Prostate gland (tissue), 2 donors: ENCODE results near the gene WNK4. TPM values are rescaled to one million over a fixed set of nuclear protein-coding genes. Genes with fewer than 3 reads are reported as not detected.

Experiments
- DNase-seq: peaks from one replicate; pipeline ENCODE4 v3.0.0-alpha.2; 2019; ENCODE audit warnings: low spot score
- H3K27ac ChIP-seq, 2 donors: fragments of 200-600 bp; sonication (generic); 2 replicates each; pipeline ENCODE4 v1.5.1; 2017 to 2019
- H3K27me3 ChIP-seq: fragments of 200-600 bp; sonication (generic); replicated peaks from 2 replicates; pipeline ENCODE4 v1.5.1; 2019; ENCODE audit not compliant: insufficient read depth
- H3K36me3 ChIP-seq, 2 donors: fragments of 200-600 bp; sonication (generic); 1 replicate in 1 of 2; 2 replicates in 1 of 2; pipeline versions ENCODE4 v1.5.1 to v1.8.1; 2017 to 2019
- H3K4me1 ChIP-seq: fragments of 200-600 bp; sonication (generic); replicated peaks from 2 replicates; pipeline ENCODE4 v1.5.1; 2019
- H3K4me3 ChIP-seq, 2 donors: fragments of 200-600 bp; sonication (generic); 2 replicates each; pipeline ENCODE4 v1.5.1; 2017 to 2019
- H3K9me3 ChIP-seq: fragments of 200-600 bp; sonication (generic); 2 replicates; pipeline ENCODE4 v1.5.1; 2017
- POLR2A ChIP-seq: fragments of 450-650 bp; IDR thresholded peaks from one replicate; pipeline ENCODE4 v1.6.1; 2016; ENCODE audit warnings: antibody characterized with exemption, mild to moderate bottlenecking
- POLR2AphosphoS5 ChIP-seq: sonication (generic); formaldehyde crosslinking; IDR thresholded peaks from one replicate; pipeline ENCODE4 v1.6.1; 2017; ENCODE audit warnings: antibody characterized with exemption
- WGBS: methylation state at CpG from one replicate; pipeline ENCODE4 v1.1.5; 2018; 5-methylcytosine and 5-hydroxymethylcytosine counted together
- intact Hi-C: fragments of 100-400 bp; cut with DNase I; formaldehyde crosslinking; loops from one replicate; pipeline ENCODE4 v1.14.2; 2022
- total RNA-seq, 2 donors: library from RNA; depleted of rRNA; stranded (reverse); fragments of >200 nt; gene quantifications; one replicate each; pipeline ENCODE4 v1.1.0, GENCODE V29; 2016
- TF ChIP-seq, protein P1 (sequence below), 4 experiments: fragments of 200-600 bp in 2 of 4; fragments of 450-650 bp in 2 of 4; sonication (generic) in 2 of 4; IDR thresholded peaks; 1 replicate in 3 of 4; 2 replicates in 1 of 4; pipeline ENCODE4 v1.5.1; 2016 to 2019; ENCODE audit warnings: antibody characterized with exemption in 4 of 4, mild to moderate bottlenecking in 2 of 4, moderate library complexity in 2 of 4

Gene WNK4
- total RNA-seq, 2 donors from 2014 or later = 24.7 to 28.9 TPM

DNA sequence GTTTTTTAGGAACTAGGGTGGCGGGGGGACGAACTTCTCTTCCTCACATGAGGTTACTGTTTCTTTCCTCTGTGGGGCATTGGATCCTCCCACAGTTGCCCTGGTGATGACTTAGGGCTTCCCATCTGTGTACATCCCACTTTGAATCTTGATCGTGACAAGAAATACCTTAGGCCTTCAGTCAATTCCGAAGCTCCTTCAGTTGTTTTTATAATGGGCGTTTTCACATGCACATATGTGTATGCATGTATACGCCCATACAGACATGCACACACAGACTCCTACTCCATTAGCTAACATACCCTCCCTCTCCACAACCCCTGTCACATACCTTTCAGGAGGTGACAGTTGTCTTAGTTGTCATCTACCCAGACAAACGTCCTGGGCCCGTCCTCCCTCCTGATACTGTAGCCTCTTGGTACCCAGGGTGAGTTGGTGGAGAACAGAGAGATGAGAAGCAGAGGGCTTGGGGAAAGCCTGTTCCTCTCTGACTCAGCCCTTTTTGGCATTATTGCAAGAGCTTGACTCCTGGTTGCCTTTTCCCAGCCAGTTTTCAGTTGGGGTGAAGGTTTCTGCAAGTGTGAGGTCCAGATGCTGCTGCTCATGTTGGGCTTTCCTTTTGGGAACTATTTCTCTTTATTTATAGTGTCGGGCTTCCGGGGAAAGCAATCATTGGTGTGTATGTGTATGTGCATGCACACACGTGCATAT is 61.7 kb downstream of the WNK4 start:
- intact Hi-C loops = loop anchor here (2.0 kb wide), 1 partner anchor 95 kb away; no protein-coding TSS in a partner anchor
- WGBS = 80% methylated on average over 11 of the region's 11 CpGs
- TF ChIP-seq, protein P1, sequence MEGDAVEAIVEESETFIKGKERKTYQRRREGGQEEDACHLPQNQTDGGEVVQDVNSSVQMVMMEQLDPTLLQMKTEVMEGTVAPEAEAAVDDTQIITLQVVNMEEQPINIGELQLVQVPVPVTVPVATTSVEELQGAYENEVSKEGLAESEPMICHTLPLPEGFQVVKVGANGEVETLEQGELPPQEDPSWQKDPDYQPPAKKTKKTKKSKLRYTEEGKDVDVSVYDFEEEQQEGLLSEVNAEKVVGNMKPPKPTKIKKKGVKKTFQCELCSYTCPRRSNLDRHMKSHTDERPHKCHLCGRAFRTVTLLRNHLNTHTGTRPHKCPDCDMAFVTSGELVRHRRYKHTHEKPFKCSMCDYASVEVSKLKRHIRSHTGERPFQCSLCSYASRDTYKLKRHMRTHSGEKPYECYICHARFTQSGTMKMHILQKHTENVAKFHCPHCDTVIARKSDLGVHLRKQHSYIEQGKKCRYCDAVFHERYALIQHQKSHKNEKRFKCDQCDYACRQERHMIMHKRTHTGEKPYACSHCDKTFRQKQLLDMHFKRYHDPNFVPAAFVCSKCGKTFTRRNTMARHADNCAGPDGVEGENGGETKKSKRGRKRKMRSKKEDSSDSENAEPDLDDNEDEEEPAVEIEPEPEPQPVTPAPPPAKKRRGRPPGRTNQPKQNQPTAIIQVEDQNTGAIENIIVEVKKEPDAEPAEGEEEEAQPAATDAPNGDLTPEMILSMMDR (IDR thresholded peaks at IDR 0.05) = no peak
- TF ChIP-seq POLR2AphosphoS5 (no peak), POLR2A (no peak)
- DNase-seq = no peak
- H3K4me3 ChIP-seq = no peak overlapping the region
- no peak overlapping the region for H3K27ac ChIP-seq
- no peaks in the 10 kb centered on the region for H3K4me1 ChIP-seq
- H3K9me3 ChIP-seq = no peaks in the 10 kb centered on the region
- no peaks in the 10 kb centered on the region for H3K27me3 ChIP-seq
- H3K36me3 ChIP-seq = peaks cover 1 to 23% of the 10 kb centered on the region in 2 donors

GRCh38 chr17:42843358-42843934 is 63.0 kb downstream of the WNK4 start:
- WGBS = 27% methylated on average over 6 of the region's 6 CpGs
- no peak for TF ChIP-seq POLR2A
- peak; percentile 57 for TF ChIP-seq POLR2AphosphoS5
- TF ChIP-seq, protein P1 (IDR thresholded peaks at IDR 0.05) = peak; percentile 62 to 96 (median 86)
- DNase-seq = peak; percentile 33
- peaks cover 0 to 14% of the 10 kb centered on the region in 2 donors for H3K36me3 ChIP-seq
- H3K4me1 ChIP-seq = no peaks in the 10 kb centered on the region
- no peaks in the 10 kb centered on the region for H3K9me3 ChIP-seq
- intact Hi-C loops = loop anchor here (2.0 kb wide), 1 partner anchor 93 kb away; no protein-coding TSS in a partner anchor
- H3K4me3 ChIP-seq = no peak overlapping the region
- H3K27ac ChIP-seq = no peak overlapping the region
- H3K27me3 ChIP-seq = no peaks in the 10 kb centered on the region

DNA sequence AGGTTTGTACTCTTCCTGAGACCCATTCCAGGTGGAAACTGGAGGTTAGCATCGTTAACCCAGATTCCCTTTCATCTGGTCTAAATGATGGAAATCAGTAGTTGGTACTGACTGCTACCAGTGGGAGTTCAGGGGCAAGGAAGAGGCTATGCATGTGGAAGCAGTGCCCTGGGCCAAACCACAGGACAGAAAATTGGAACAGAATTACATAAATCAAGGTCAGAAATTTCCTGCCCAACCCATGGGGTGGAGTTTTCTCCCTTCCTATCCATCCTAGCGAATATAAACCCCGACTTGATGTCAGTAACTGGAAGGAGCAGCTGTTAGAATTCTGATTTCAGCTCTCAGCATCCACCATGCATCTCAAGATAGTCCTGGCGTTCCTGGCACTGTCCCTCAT is 63.9 kb downstream of the WNK4 start, which contains the start of gene AOC2:
TSS of gene AOC2 (plus strand) at position 310 of the 400 bp plus-strand sequence. CDS start at position 357, 47 bp downstream.
- 76% methylated on average over 4 of the region's 4 CpGs for WGBS
- no peaks in the 10 kb centered on the region for H3K9me3 ChIP-seq
- no peak for DNase-seq
- no peaks in the 10 kb centered on the region for H3K27me3 ChIP-seq
- TF ChIP-seq, protein P1 (IDR thresholded peaks at IDR 0.05) = no peak
- TF ChIP-seq POLR2AphosphoS5 = no peak
- TF ChIP-seq POLR2A = no peak
- H3K4me1 ChIP-seq = no peaks in the 10 kb centered on the region
- intact Hi-C loops = no loop called here
- H3K27ac ChIP-seq = no peak within 1 kb of the TSS
- peaks cover 0 to 5% of the 10 kb centered on the region in 2 donors for H3K36me3 ChIP-seq
- H3K4me3 ChIP-seq = no peak within 1 kb of the TSS

GRCh38 chr17:42844761-42845555 is 64.5 kb downstream of the WNK4 start:
- H3K9me3 ChIP-seq = no peaks in the 10 kb centered on the region
- no peak overlapping the region for H3K4me3 ChIP-seq
- intact Hi-C loops = loop anchor here (5.0 kb wide), 1 partner anchor 152 kb away; the partner anchor contains the start of gene RPL27
- DNase-seq = no peak
- no peaks in the 10 kb centered on the region for H3K27me3 ChIP-seq
- no peaks in the 10 kb centered on the region for H3K4me1 ChIP-seq
- H3K36me3 ChIP-seq = no peaks in the 10 kb centered on the region
- TF ChIP-seq POLR2AphosphoS5 (no peak), POLR2A (no peak)
- TF ChIP-seq, protein P1 (IDR thresholded peaks at IDR 0.05) = no peak
- 88% methylated on average over 23 of the region's 24 CpGs for WGBS
- no peak overlapping the region for H3K27ac ChIP-seq
